ENCODE results near the gene NUP35.
"Not testable (repeated sequence)": the region's sequence is repeated elsewhere in the genome, so short reads cannot be mapped to it uniquely, and the experiment has no call there.

DNA sequence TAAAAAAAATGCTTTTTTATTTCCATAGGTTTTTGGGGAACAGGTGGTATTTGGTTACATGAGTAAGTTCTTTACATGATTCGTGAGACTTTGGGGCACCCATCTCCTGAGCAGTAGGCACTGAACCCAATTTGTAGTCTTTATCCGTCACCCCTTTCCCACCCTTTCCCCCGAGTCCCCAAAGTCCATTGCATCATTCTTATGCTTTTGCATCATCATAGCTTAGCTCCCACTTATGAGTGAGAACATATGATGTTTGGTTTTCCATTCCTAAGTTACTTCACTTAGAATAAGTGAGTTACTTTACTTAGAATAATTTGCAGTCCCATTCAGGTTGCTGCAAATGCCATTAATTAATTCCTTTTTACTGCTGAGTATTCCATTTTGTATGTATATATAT lies 28.0 kb downstream of the NUP35 start:
- TF ChIP-seq CTCF (conservative IDR thresholded peaks at IDR 0.05; ENCODE audit: low read depth, low read length); EZH2phosphoT487 (IDR thresholded peaks at IDR 0.05; ENCODE audit: borderline replicate concordance, low read length); EZH2 (IDR thresholded peaks at IDR 0.05; ENCODE audit: low read length, unreplicated experiment): not testable (repeated sequence)
